Activated CD8-positive, alpha-beta memory T cell treated with anti-CD3 and anti-CD28 coated beads for 24 hours (primary cell): ENCODE data around the gene SYT3.
A peak's percentile ranks its signal among the peaks of the same experiment; 100 is the strongest.

Experiments
- DNase-seq: peaks from one replicate; pipeline ENCODE4 v3.0.0-alpha.2; 2020

Gene SYT3

GRCh38 chr19:50661766-50662650, 22.3 kb upstream of the SYT3 start:
- DNase-seq, result no peak

- no peak for DNase-seq
These were observed 21.3 kb upstream of the SYT3 start for GRCh38 chr19:50661023-50661422.

DNA sequence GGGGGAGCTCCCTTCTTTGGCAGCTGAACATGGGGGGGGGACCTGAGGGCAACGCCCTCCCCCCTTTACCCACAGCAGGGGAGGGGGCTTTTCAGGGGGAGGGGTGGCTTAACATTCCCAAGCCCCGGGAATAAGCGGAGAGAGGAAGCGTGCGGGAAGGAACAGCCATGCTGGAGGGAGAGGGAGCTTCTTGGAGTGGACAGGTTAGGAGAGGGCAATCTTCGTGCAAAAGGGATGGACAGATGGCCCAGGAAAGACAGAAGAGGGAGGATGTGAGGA, 20.3 kb upstream of the SYT3 start:
- DNase-seq, result no peak

DNA sequence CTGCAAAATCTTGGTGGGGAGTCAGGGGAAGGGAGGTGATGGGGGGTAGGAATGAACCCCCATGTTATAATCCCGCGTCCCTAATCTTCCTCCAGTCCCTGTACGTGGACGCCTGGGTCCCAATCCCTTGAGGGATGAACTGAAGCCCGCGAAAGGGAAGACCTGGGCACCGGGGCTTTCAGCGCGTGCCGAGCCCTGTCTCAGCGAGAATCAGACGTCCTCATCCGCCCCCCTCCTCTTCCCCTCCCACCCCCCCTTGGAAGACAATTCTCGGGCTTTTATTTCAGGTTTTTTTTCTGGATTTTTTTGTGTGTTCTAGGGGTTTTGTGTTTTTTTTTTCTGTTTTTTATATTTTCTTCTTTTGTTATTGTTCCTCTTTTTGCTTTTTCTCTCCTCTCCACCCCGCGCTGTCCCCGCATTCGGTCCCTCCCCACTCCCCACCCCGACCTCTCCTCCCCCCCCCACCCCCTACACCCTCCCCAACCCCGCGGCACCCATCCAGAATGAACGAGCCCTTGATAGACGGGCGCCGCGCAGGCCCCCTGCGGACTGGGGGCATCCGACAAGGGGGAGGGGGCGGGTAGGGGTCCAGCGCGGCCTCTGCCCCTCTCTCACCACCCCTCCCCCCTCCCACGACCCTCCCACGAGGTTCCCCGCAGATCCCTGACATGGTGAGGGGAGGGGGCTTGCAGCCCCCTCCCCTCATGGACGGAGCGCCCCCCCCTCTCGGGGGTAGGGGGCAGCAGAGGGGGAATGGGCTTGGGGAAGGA, 19.8 kb upstream of the SYT3 start:
- DNase-seq, result no peak

- peak; percentile 86 for DNase-seq
These were observed 19.0 kb upstream of the SYT3 start for GRCh38 chr19:50658441-50659317.

GRCh38 chr19:50657712-50658440, 18.2 kb upstream of the SYT3 start:
- DNase-seq, result peak; percentile 90

- DNase-seq, result no peak
These were observed 17.6 kb upstream of the SYT3 start for GRCh38 chr19:50657222-50657669.

GRCh38 chr19:50654882-50655281, 15.2 kb upstream of the SYT3 start:
- DNase-seq, result no peak

GRCh38 chr19:50652722-50653121, 13.0 kb upstream of the SYT3 start:
- no peak for DNase-seq

- no peak for DNase-seq
These were observed 11.5 kb upstream of the SYT3 start for GRCh38 chr19:50651174-50651573.

GRCh38 chr19:50649433-50650391, 10.0 kb upstream of the SYT3 start, which contains the start of gene C19orf81:
TSS of gene C19orf81 (plus strand) at chr19:50649445. CDS start at chr19:50649445, 0 bp downstream.
- no peak for DNase-seq

GRCh38 chr19:50648659-50649058, 9.0 kb upstream of the SYT3 start:
- DNase-seq, result no peak

DNA sequence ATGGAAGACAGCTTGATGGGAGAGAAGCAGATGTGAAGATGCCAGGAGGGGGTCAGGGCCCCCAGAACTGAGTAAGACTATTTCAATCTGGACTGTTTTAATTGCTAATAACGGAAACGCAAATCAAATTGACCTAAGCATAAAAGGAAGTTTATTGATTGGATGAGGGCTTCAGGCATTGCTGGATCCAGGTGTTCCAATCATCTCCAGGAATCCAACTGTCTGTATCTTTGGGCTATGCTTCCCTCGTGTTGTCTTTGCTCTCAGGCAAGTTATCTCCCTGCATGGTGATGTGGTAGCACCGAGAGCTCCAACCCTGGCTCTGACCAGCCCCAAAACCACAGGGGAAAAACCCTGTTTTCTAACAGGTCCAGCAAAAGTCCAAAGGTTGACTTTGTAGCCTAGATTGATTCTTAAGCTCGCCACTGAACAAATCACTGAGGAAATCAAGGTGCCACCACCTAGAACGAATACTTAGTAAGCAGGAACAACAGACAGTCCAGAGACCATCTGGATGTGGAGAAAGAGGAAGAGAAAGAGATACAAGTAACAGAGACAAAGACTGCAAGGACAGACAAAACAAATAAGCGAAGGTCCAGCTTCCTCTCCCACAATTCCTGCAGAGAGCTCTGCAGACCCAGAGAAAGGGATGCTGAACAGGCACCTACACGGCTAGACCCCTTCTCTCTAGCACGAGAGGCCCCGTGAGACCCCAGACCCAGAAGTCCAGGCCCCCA, 8.4 kb upstream of the SYT3 start:
- DNase-seq, result no peak

DNA sequence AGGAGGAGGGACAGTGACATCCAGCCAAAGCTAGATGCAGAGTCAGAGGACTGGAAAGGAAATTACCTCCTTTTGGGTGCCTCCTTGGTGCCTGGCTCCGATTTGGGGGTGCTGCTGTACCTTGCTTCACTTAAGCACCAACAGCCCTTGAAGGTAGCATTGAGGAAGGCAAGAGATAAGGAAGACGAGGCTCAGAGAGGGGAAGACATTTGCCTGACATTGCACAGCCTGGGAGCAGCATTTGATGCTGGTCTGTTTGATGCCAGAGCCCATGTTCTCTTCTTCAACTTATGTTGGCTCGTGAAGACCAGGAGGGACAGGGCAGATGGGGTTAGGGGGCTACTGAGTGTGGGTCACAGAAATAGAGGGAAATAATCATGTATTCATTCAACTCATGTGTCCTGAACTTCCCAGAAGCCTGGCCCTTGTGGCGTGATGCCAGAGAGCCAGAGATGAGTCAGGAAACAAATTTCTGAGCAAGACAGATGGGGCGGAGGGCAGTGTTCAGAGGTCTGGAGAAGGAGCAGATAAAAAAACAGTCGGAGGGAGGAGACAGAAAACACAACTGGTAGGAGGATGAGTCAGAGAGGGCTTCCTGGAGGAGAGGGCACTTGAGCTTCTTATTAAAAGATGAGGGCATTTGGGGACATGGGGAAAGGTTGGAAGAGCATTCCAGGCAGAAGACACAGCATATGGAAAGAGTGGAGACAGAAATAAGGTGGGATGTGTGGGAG, 6.6 kb upstream of the SYT3 start:
- no peak for DNase-seq

GRCh38 chr19:50645107-50645506, 5.4 kb upstream of the SYT3 start:
- no peak for DNase-seq

DNA sequence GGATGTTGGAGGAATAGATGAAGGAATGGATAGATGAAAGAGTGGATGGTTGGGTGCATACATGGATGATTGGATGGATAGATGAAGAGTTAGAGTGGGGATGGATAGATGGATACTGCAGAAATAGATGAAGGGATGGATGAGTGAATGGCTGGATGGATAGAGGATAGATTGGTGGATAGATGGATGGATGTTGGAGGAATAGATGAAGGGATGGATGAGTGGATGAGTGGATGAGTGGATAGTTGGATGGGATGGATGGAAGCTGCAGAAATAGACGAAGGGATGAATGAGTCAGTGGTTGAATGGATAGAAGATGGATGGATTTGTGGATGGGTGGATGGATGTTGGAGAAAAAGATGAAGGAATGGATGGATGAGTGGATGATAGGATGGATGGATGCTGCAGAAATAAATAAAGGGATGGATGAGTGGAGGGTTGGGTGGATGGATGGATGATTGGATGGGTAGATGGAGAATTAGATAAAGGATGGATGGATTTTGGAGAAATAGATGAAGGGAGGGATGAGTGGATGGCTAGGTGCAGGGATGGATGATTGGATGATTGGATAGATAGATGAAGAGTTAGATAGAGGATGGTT, 4.7 kb upstream of the SYT3 start:
- no peak for DNase-seq

DNA sequence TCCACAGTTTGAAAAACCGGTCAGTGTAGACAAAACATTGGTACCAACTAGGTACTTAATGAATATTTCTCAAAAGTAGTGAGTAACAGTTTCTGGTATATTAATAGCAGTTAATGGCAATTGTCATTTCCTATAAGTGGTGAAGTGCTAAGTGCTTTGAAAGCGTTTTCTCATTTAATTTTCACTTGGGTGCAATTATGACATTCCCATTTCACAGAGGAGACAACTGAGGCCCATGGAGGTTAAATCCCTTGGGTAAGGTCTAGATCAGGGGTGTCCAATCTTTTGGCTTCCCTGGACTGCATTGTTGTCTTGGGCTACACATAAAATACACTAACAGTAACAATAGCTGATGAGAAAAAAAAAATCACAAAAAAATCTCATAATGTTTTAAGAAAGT, 687 bp upstream of the SYT3 start:
- DNase-seq, result no peak

- DNase-seq, result no peak
These were observed 1.1 kb downstream of the SYT3 start for GRCh38 chr19:50638600-50638999.

GRCh38 chr19:50636317-50637085, 3.2 kb downstream of the SYT3 start:
- no peak for DNase-seq
